Chondrocyte (in vitro differentiated cells): ENCODE data around the gene INPP5A. TPM values are rescaled to one million over a fixed set of nuclear protein-coding genes. Genes with fewer than 3 reads are reported as not detected.

Source experiments
- DNase-seq: peaks from one replicate; pipeline ENCODE4 v3.0.0; 2021; ENCODE audit warnings: mixed read lengths, low spot score
- H3K27ac Mint-ChIP-seq: one replicate; pipeline ENCODE4 v1.8.0; 2021; ENCODE audit warnings: mild to moderate bottlenecking, moderate library complexity, mixed read lengths; ENCODE audit not compliant: unreplicated experiment
- H3K27me3 Mint-ChIP-seq: 2 replicates; pipeline ENCODE4 v1.8.0; 2021; ENCODE audit warnings: low read depth, mixed read lengths
- H3K36me3 Mint-ChIP-seq: 2 replicates; pipeline ENCODE4 v1.8.0; 2021; ENCODE audit warnings: low read depth, mixed read lengths
- H3K4me1 Mint-ChIP-seq: 2 replicates; pipeline ENCODE4 v1.8.0; 2021; ENCODE audit warnings: low read depth, mild to moderate bottlenecking, mixed read lengths
- H3K4me3 Mint-ChIP-seq: one replicate; pipeline ENCODE4 v1.8.0; 2021; ENCODE audit warnings: mild to moderate bottlenecking, moderate library complexity, mixed read lengths; ENCODE audit not compliant: unreplicated experiment
- H3K9me3 Mint-ChIP-seq: 2 replicates; pipeline ENCODE4 v1.8.0; 2021; ENCODE audit warnings: low read depth, mixed read lengths
- total RNA-seq: library from RNA; stranded (reverse); gene quantifications from 3 replicates; pipeline ENCODE4 v1.2.1, GENCODE V29; 2021
- TF ChIP-seq, protein P1 (sequence below): fragments of 200-600 bp; sonication (generic); IDR thresholded peaks from 2 replicates; pipeline ENCODE4 v1.5.0; 2021; ENCODE audit warnings: antibody characterized with exemption, mild to moderate bottlenecking, moderate library complexity

Gene INPP5A
- total RNA-seq, 1 donor from 2014 or later = 40.6 TPM

DNA sequence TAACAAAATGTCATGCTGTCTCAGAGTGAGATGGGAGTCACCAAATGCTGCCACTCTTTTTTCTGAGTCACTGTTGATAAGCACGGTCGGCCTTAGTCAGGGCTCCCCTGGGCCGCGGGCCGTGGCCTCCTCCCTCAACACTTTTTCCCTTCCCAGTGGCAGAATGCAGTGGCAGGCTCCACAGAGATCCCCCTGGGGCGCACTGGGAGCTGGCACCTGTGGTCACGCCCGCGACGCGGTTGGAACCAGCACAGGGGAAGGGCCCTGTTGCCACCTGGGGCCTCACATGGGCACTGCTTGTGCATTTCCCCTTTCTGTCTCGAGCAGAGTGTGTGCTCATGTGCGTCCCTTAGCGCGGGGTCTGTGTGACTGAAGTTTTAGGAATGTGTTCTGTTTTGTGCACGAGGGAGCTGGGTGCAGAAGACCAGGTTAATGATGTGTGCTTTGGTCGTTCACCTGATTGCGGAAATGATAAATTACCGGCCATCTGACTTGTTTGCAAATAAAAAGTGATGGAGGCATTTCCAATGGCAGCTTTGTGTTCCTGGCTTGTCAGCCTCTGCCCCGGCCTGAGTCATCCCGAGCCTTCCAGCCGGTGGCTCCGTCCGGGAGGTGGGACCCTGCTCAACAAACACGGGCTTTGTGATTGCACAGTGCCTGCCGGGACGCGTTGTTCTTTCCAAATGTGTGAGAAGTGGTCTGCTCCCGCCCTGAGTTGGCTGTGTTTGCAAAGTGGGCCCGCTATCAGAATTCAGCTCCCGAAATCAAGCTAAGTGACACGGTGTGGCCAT lies 147.7 kb downstream of the INPP5A start:
- Mint-ChIP-seq H3K27me3 (no peaks in the 10 kb centered on the region), H3K27ac (peak overlapping the region; percentile 87), H3K36me3 (peaks cover 2% of the 10 kb centered on the region), H3K4me1 (peaks cover 19% of the 10 kb centered on the region), H3K9me3 (no peaks in the 10 kb centered on the region), H3K4me3 (peak overlapping the region; percentile 25)
- DNase-seq = peak; percentile 64
- TF ChIP-seq, protein P1, sequence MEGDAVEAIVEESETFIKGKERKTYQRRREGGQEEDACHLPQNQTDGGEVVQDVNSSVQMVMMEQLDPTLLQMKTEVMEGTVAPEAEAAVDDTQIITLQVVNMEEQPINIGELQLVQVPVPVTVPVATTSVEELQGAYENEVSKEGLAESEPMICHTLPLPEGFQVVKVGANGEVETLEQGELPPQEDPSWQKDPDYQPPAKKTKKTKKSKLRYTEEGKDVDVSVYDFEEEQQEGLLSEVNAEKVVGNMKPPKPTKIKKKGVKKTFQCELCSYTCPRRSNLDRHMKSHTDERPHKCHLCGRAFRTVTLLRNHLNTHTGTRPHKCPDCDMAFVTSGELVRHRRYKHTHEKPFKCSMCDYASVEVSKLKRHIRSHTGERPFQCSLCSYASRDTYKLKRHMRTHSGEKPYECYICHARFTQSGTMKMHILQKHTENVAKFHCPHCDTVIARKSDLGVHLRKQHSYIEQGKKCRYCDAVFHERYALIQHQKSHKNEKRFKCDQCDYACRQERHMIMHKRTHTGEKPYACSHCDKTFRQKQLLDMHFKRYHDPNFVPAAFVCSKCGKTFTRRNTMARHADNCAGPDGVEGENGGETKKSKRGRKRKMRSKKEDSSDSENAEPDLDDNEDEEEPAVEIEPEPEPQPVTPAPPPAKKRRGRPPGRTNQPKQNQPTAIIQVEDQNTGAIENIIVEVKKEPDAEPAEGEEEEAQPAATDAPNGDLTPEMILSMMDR = peak; percentile 15

DNA sequence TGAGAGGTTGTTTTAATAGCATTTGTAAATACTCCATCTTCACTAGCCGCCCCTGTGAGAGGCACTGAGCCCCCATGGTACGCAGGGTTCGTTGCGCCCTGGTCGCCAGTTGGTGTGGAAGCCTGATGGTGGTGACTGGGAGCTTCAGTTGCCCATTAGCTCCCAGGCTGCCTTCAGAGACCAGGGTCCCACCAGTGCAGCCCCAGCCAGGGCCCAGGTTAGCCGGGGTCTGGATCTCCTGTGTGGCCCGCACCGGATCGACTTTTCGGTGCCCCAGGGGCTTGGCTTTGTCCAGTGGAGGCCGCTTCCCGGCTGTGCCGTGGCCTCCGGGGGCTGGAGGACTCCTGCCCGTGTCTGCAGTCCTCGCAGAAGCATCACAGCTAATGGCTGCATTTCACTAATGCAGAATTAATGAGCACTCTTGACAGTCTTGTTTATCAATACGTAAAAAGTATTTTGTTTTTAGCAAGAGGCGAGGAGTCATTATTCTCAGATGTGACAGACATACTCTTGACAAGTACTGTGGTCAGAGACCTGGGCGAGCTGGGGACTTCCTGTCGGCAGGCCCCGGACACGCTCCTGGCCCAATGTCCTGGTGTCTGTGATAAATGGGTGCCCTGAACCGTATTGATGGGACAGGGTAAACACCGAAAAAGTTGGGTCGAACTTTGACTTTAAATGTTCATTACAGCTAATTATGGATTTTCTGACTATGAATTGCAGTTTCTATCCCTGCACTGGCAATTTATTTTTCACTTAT lies 148.5 kb downstream of the INPP5A start:
- peaks cover 19% of the 10 kb centered on the region for H3K4me1 Mint-ChIP-seq
- no peaks in the 10 kb centered on the region for H3K27me3 Mint-ChIP-seq
- TF ChIP-seq, protein P1 = no peak
- H3K9me3 Mint-ChIP-seq = no peaks in the 10 kb centered on the region
- peak; percentile 87 for DNase-seq
- H3K27ac Mint-ChIP-seq = peak overlapping the region; percentile 87
- no peak overlapping the region for H3K4me3 Mint-ChIP-seq
- H3K36me3 Mint-ChIP-seq = peaks cover 3% of the 10 kb centered on the region

DNA sequence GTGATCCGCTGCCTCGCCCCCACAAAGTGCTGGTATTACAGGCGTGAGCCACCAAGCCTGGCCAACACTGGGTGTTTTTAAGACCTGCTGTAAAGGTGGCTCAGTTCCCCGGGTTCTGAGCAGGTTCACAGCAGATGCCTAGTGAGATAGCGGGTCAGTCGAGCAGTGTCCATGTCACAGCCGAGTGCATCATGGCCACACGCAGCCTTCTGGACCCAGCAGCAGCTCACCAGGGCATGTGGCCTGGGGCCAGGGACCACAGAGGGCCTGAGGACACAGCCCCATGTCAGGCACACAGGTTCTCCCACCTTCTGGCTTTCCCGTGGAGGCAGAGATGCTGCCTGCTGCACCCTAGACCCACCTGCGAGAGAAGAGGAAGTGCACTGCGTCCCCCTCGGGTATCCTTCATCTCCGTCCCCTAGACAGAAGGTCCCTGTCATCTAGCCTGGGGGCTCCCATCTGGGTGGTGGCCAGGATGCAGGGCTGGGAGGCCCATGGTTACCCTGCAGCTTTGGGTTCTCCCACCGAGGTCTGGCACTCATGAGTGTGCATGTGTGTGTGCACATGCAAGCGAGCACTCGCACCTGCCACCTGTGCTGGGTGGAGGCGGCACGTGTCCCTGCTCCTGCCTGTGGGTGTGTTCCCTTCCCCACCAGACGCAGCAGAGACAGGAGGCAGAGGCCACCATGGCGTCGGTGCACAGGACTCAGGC lies 149.8 kb downstream of the INPP5A start:
- peaks cover 9% of the 10 kb centered on the region for H3K36me3 Mint-ChIP-seq
- H3K4me3 Mint-ChIP-seq = no peak overlapping the region
- H3K27me3 Mint-ChIP-seq = no peaks in the 10 kb centered on the region
- TF ChIP-seq, protein P1 = no peak
- peak; percentile 84 for DNase-seq
- H3K4me1 Mint-ChIP-seq = peaks cover 19% of the 10 kb centered on the region
- H3K9me3 Mint-ChIP-seq = peaks cover 2% of the 10 kb centered on the region
- no peak overlapping the region for H3K27ac Mint-ChIP-seq

DNA sequence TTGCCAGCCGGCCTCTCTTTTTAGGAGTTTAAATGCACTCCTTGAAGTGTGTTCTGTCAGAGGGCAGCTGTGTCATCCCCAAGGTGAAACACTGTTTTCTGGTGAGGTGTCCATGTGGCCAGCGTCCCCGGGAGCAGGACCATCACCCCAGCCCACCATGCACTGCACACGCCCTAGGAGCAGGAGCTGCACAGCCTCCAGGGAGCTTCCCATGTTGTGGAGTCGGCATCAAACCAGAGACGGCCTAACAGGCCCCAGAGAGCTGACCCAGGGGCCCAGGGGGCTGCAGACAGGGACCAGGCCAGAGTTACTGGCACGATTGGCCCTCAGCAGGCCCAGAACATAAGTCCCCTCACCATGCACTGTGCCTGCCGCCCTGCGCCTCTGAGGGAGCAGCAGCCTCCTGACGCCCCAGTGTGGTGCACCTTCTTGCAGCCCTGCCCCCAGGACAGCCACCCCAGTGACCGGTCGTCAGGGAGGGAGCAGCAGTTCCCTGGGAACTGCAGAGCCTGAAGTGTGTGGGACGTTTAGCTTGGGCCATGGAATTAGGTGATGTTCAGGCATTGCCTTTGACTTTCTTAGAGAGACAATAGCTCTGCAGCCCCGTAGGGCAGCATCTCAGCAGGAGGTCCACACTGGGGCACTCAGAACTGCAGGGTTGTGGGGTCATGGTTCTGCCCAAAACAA lies 150.4 kb downstream of the INPP5A start:
- peak; percentile 88 for DNase-seq
- no peak overlapping the region for H3K4me3 Mint-ChIP-seq
- H3K4me1 Mint-ChIP-seq = peaks cover 19% of the 10 kb centered on the region
- H3K27ac Mint-ChIP-seq = no peak overlapping the region
- TF ChIP-seq, protein P1 = no peak
- H3K9me3 Mint-ChIP-seq = peaks cover 2% of the 10 kb centered on the region
- peaks cover 12% of the 10 kb centered on the region for H3K36me3 Mint-ChIP-seq
- H3K27me3 Mint-ChIP-seq = no peaks in the 10 kb centered on the region
